Common myeloid progenitor, CD34-positive (primary cell): ENCODE data around the gene NXPH3.
"Not testable (repeated sequence)": the region's sequence is repeated elsewhere in the genome, so short reads cannot be mapped to it uniquely, and the experiment has no call there.

Experiments used
- CTCF ChIA-PET: fragments of 350-600 bp; sonication (Branson Sonifier 250); formaldehyde crosslinking; loops from one replicate; lab custom pipeline; 2021; ENCODE audit warnings: antibody characterized with exemption; lab: Charles Lee
- POLR2A ChIA-PET: fragments of 350-600 bp; sonication (Branson Sonifier 250); formaldehyde crosslinking; loops from one replicate; lab custom pipeline; 2021; ENCODE audit warnings: antibody characterized with exemption; lab: Charles Lee
- DNase-seq, 3 donors: peaks; one replicate each; pipeline versions ENCODE4 v3.0.0 to v3.0.0-alpha.2; 2013
- H3K27ac ChIP-seq, 2 experiments: 1 replicate in 1 of 2; 2 replicates in 1 of 2; pipeline ENCODE4 v1.7.0; 2013; ENCODE audit warnings: inconsistent platforms in 2 of 2, low read length in 2 of 2, mild to moderate bottlenecking in 2 of 2, low read depth in 1 of 2, moderate library complexity in 1 of 2; ENCODE audit not compliant: severe bottlenecking in 2 of 2, insufficient read depth in 1 of 2, poor library complexity in 1 of 2
- H3K27me3 ChIP-seq, 5 experiments: replicated peaks in 2 of 5; 1 replicate in 3 of 5; 2 replicates in 2 of 5; pipeline versions ENCODE4 v1.6.1 to v1.7.0; 2013; ENCODE audit warnings: low read length in 4 of 5, mild to moderate bottlenecking in 2 of 5, moderate library complexity in 2 of 5, inconsistent platforms in 1 of 5; ENCODE audit not compliant: insufficient read depth in 5 of 5, control insufficient read depth in 4 of 5
- H3K36me3 ChIP-seq, 4 experiments: 1 replicate in 2 of 4; 2 replicates in 2 of 4; pipeline versions ENCODE4 v1.6.1 to v1.7.0; 2013; ENCODE audit warnings: low read length in 3 of 4, control low read depth in 1 of 4, mild to moderate bottlenecking in 1 of 4; ENCODE audit not compliant: control insufficient read depth in 4 of 4, insufficient read depth in 4 of 4
- H3K4me1 ChIP-seq, 4 experiments: 1 replicate in 3 of 4; 2 replicates in 1 of 4; pipeline versions ENCODE4 v1.6.1 to v1.7.1; 2013; ENCODE audit warnings: low read length in 3 of 4, mild to moderate bottlenecking in 3 of 4, control low read depth in 1 of 4, inconsistent platforms in 1 of 4, moderate library complexity in 1 of 4; ENCODE audit not compliant: control insufficient read depth in 4 of 4, insufficient read depth in 4 of 4; ENCODE audit errors: control extremely low read depth in 1 of 4
- H3K4me3 ChIP-seq, 7 experiments: 1 replicate in 4 of 7; 2 replicates in 3 of 7; pipeline versions ENCODE4 v1.5.1 to v1.7.0; 2013; ENCODE audit warnings: mild to moderate bottlenecking in 7 of 7, low read length in 6 of 7, moderate library complexity in 6 of 7, inconsistent platforms in 2 of 7, low read depth in 2 of 7, control low read depth in 1 of 7; ENCODE audit not compliant: insufficient read depth in 4 of 7, control insufficient read depth in 1 of 7; ENCODE audit errors: extremely low read depth in 1 of 7
- H3K9me3 ChIP-seq, 5 experiments: 1 replicate in 4 of 5; 2 replicates in 1 of 5; pipeline versions ENCODE4 v1.6.1 to v1.7.1; 2013; ENCODE audit warnings: low read length in 4 of 5, mild to moderate bottlenecking in 2 of 5, inconsistent platforms in 1 of 5, low read depth in 1 of 5, moderate library complexity in 1 of 5; ENCODE audit not compliant: control insufficient read depth in 4 of 5, insufficient read depth in 2 of 5; ENCODE audit errors: control extremely low read depth in 1 of 5
- WGBS: methylation state at CpG from one replicate; pipeline ENCODE4 v1.1.5; 2013; ENCODE audit not compliant: insufficient coverage; 5-methylcytosine and 5-hydroxymethylcytosine counted together

Gene NXPH3

DNA sequence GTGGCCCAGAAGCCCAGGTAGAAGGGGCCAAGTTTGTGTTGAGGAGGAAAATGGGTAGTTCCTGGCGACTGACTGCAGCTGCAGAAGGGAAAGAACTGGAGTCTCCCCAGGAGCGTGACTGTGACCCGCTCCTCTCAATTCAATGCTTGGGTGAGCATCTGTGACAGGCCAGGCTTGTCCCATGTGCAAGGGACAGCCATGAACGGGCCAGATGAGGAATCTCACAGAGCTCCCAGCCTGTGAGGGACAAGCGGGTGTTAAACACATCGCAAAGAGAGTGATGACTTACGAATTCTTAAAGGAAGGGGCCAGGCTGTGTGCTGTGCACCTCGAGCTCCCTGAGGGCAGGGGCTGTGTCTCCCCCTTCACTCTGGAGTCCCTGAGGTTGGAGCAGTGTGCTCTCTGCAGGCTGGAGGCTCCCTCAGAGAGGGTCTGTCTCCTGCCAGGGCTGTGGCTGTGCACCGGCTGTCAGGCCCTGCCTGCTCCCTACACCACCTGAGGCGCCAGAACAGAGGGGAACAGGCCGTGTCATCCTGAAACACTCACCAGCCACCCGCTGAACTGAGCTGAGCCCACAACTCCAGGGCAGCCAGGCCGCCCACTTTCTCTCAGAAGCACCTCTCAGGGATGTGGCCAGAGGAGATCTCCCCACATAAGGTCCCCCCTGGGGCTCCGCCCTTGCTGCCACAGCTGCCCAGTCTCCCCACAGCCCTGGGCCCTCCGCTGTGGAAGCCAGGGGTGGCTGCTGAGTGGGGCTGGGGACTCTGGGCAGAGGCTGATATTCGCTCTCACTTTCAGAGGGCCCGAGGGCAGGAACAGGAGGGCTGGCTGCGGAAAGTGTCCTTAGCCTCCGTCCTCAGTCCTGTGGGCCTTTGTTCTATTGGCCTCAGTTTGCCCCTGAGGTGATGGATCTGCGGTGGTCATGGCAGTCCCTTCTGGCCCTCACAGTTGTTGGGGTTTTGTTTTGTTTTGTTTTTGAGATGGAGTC is 25.7 kb upstream of the NXPH3 start:
- no peak overlapping the region for H3K4me3 ChIP-seq
- H3K36me3 ChIP-seq = no peaks in the 10 kb centered on the region
- no peak overlapping the region for H3K27ac ChIP-seq
- H3K27me3 ChIP-seq = no peaks in the 10 kb centered on the region
- ChIA-PET CTCF (interaction anchor here (0.9 to 3.5 kb wide), 3 partner anchors 29 to 142 kb away, joined by 3 to 17 read pairs (median 3); no protein-coding TSS in a partner anchor), POLR2A (no interaction called here)
- H3K9me3 ChIP-seq = no peaks in the 10 kb centered on the region
- no peak for DNase-seq
- 97% methylated on average over 16 of the region's 20 CpGs for WGBS
- H3K4me1 ChIP-seq = no peaks in the 10 kb centered on the region

DNA sequence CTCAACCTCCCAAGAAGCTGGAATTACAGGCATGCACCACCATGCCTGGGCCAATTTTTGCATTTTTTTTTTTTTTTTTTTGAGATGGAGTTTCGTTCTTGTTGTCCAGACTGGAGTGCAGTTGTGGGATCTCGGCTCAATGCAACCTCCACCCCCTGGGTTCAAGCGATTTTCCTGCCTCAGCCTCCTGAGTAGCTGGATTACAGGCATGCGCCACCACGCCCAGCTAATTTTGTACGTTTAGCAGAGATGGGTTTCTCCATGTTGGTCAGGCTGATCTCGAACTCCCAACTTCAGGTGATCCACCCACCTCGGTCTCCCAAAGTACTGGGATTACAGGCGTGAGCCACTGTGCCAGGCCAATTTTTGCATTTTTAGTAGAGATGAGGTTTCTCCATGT is 24.9 kb upstream of the NXPH3 start:
- H3K27ac ChIP-seq, H3K27me3 ChIP-seq, H3K4me1 ChIP-seq, POLR2A ChIA-PET, H3K4me3 ChIP-seq, DNase-seq, H3K9me3 ChIP-seq, H3K36me3 ChIP-seq: not testable (repeated sequence)
- CTCF ChIA-PET = interaction anchor here (0.7 to 3.5 kb wide), 2 partner anchors 143 to 223 kb away, joined by 4 to 17 read pairs; no protein-coding TSS in a partner anchor
- WGBS = 96% methylated on average over 9 of the region's 9 CpGs

DNA sequence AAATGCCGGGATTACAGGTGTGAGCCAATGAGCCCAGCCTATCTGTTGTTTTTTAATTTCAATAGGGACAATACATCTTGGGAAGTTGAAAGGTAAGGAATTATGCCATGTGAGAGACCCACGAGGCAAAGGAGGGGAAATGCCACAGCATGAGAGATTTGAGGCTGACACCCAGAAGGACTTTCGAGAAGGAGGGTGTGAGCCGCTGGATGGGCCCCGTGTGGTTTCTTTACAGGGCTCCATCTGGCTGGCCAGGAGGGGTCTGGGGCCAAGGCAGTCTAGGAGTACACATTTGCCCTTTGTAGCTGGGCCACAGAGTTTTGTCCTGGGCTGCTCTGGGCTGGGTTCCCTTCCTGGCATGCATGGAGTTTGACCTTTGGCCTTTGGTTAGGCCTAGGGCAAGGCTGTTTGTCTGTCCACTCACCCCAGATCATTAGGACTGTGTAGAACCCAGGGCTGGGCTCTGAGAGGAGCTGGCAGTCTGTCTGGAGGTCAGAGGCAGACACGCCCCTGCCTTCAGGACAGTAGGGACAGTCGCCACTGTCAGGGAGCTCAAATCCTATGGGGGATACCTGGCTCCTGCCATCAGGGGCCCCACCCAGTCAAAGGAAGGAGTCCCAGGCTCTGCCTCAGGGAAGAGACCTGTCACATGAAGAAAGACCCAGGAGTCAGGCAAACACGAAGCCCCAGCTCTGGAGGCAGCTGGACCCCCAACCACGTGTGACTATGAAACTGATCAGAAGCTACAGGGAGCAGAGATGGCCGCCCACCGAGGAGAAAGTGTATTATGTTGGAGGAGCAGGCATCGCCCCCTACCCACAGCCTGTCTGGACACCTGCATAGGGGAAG is 24.2 kb upstream of the NXPH3 start:
- Histone ChIP-seq H3K4me3 (no peak overlapping the region), H3K27me3 (no peaks in the 10 kb centered on the region), H3K9me3 (no peaks in the 10 kb centered on the region), H3K27ac (no peak overlapping the region), H3K36me3 (no peaks in the 10 kb centered on the region), H3K4me1 (peaks cover 0 to 7% (median 5%) of the 10 kb centered on the region in 4 experiments)
- ChIA-PET CTCF (interaction anchor here (0.7 to 3.5 kb wide), 5 partner anchors 11 to 222 kb away, joined by 3 to 17 read pairs (median 4); no protein-coding TSS in a partner anchor), POLR2A (interaction anchor here (0.6 kb wide), 1 partner anchor 142 kb away, joined by 3 read pairs; no protein-coding TSS in a partner anchor)
- DNase-seq = no peak
- WGBS = 96% methylated on average over 11 of the region's 12 CpGs

DNA sequence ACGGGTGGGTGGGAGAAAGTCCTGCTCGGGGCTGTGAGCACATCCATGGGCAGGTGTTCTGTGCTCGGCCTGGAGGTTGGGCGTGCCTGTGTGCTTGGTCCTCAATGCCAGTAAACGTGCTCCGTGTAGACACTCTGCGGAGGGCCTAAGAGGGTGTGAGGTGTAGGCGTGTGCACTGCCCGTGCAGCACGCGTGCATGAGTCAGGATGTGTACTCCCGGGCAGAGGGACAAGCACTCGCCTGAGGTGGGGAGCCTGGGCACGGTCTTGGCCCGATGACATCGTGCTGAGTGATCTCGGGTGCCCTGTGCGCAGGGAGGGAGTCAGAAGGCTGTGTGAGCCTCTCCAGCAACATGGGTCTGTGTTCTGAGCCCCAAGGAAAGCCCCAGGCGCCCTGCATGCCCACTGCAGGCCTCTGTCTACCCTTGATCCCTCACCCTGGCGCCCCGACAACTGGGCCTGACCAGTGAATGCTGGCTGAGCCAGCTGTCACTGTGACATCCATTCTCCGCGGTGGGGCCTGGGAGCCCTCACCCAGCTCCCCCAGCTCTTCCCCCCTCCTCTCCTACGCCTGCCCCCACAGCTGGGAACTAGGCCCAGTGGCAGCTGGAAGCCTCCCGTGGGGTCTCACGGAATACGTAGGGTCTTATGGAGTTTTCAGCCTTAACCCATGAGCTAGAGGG is 23.5 kb upstream of the NXPH3 start:
- DNase-seq = no peak
- Histone ChIP-seq H3K4me3 (no peak overlapping the region), H3K36me3 (no peaks in the 10 kb centered on the region), H3K27ac (no peak overlapping the region), H3K27me3 (no peaks in the 10 kb centered on the region), H3K9me3 (no peaks in the 10 kb centered on the region), H3K4me1 (peaks cover 0 to 7% (median 6%) of the 10 kb centered on the region in 4 experiments)
- 98% methylated on average over 25 of the region's 27 CpGs for WGBS
- CTCF ChIA-PET = interaction anchor here (0.7 to 3.5 kb wide), 5 partner anchors 10 to 186 kb away, joined by 3 to 17 read pairs (median 4); no protein-coding TSS in a partner anchor
- POLR2A ChIA-PET = interaction anchor here (0.7 kb wide), 1 partner anchor 38 kb away, joined by 4 read pairs; no protein-coding TSS in a partner anchor

DNA sequence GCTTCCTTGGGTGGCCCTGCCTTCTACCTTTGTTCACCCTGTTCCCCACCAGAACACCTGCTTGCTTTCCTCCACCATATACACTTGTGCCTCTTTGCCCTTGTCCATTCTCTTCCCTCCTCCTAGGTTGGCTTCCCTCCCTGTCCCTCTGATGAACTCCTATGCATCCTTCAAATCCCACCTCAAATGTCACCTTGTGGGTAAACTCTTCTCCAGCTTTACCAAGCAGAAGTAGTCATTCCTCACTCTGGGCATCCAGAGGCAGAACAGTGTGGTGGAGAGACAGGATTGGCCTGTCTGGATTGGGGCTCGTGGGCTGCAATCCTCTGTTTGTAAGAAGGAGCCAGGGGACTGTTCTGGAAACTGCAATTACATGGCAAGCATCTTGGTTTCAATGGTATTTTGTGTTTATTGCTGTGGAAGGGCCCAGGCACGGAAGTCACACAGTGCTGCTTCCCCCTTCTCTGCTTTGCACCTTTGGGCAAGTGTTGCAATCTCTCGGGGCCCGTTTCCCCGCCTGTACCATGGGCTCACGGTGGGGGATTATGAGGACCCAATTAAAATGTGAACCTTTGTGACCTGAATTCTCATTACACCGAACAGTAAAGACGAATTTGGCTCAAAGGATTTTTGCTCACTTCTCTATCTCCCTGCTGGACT is 21.9 kb upstream of the NXPH3 start:
- 89% methylated on average over 7 of the region's 8 CpGs for WGBS
- H3K36me3 ChIP-seq = no peaks in the 10 kb centered on the region
- H3K27me3 ChIP-seq = peaks cover 0 to 2% (median 0%) of the 10 kb centered on the region in 5 experiments
- H3K4me3 ChIP-seq = no peak overlapping the region
- no peaks in the 10 kb centered on the region for H3K9me3 ChIP-seq
- no peak for DNase-seq
- CTCF ChIA-PET = interaction anchor here (0.6 to 5.4 kb wide), 3 partner anchors 118 to 444 kb away, joined by 3 to 24 read pairs (median 4); no protein-coding TSS in a partner anchor
- peaks cover 0 to 7% (median 6%) of the 10 kb centered on the region in 4 experiments for H3K4me1 ChIP-seq
- POLR2A ChIA-PET = no interaction called here
- H3K27ac ChIP-seq = no peak overlapping the region
